Endothelial cell of umbilical vein (primary cell): Measurements from ENCODE around the gene RACGAP1. TPM values are rescaled to one million over a fixed set of nuclear protein-coding genes. Genes with fewer than 3 reads are reported as not detected.
A peak's percentile ranks its signal among the peaks of the same experiment; 100 is the strongest.

Experiments
- BruUV-seq: library from RNA; stranded (reverse); fragments of 400-500 nt; replicated peaks from 2 replicates; lab custom pipeline; 2021; lab: Mats Ljungman, UMichigan
- CTCF ChIA-PET: fragments of 300-600, 350-600 bp; sonication (Branson Sonifier 250); formaldehyde crosslinking; loops from one replicate; lab custom pipeline; 2021; ENCODE audit warnings: antibody characterized with exemption, inconsistent platforms; lab: Charles Lee
- POLR2A ChIA-PET: fragments of 300-600, 350-600 bp; sonication (Branson Sonifier 250); formaldehyde crosslinking; loops from one replicate; lab custom pipeline; 2021; ENCODE audit warnings: antibody characterized with exemption, inconsistent platforms; lab: Charles Lee
- DNase-seq: peaks from one replicate; pipeline ENCODE4 v3.0.0-alpha.2; 2011; ENCODE audit warnings: low read depth, low spot score
- FAIRE-seq: peaks from 2 replicates; lab custom pipeline; 2011; peaks lifted over from hg19 to GRCh38; lab: Jason Lieb, UNC
- H2AFZ ChIP-seq: 2 replicates; pipeline ENCODE4 v1.6.0; 2012; ENCODE audit warnings: low read depth, low read length, control low read depth, inconsistent platforms
- H3K27ac ChIP-seq: 2 replicates; pipeline ENCODE4 v1.5.1; 2011; ENCODE audit warnings: low read depth, mild to moderate bottlenecking, control low read depth, low read length, moderate library complexity; ENCODE audit not compliant: insufficient read depth
- H3K27me3 ChIP-seq, 2 experiments: 2 replicates each; pipeline versions ENCODE4 v1.6.0 to v1.6.1; 2011; ENCODE audit warnings: low read length in 2 of 2, mixed read lengths in 1 of 2; ENCODE audit not compliant: control insufficient read depth in 2 of 2, insufficient read depth in 2 of 2
- H3K36me3 ChIP-seq, 2 experiments: 2 replicates in 1 of 2; 3 replicates in 1 of 2; pipeline ENCODE4 v1.5.1; 2011; ENCODE audit warnings: low read length in 2 of 2, mild to moderate bottlenecking in 1 of 2, moderate library complexity in 1 of 2; ENCODE audit not compliant: control insufficient read depth in 2 of 2, insufficient read depth in 2 of 2; ENCODE audit errors: extremely low read depth in 1 of 2
- H3K4me1 ChIP-seq: 3 replicates; pipeline ENCODE4 v1.5.1; 2011; ENCODE audit warnings: mild to moderate bottlenecking, low read length; ENCODE audit not compliant: control insufficient read depth, insufficient read depth; ENCODE audit errors: extremely low read depth
- H3K4me2 ChIP-seq: 2 replicates; pipeline ENCODE4 v1.6.1; 2011; ENCODE audit warnings: low read length, control low read depth, mixed read lengths; ENCODE audit not compliant: insufficient read depth
- H3K4me3 ChIP-seq, 3 experiments: fragments of 200-600 bp in 1 of 3; sonication (generic), shearing (Covaris generic) in 1 of 3; replicated peaks in 1 of 3; 2 replicates each; pipeline ENCODE4 v1.5.1; 2011 to 2016; ENCODE audit warnings: control low read depth in 3 of 3, low read length in 3 of 3, mild to moderate bottlenecking in 2 of 3, inconsistent platforms in 1 of 3, low read depth in 1 of 3, moderate library complexity in 1 of 3; ENCODE audit not compliant: insufficient read depth in 1 of 3
- H3K79me2 ChIP-seq: 2 replicates; pipeline ENCODE4 v1.6.0; 2012; ENCODE audit warnings: low read length, inconsistent platforms; ENCODE audit not compliant: control insufficient read depth, insufficient read depth
- H3K9ac ChIP-seq: replicated peaks from 2 replicates; pipeline ENCODE3; 2011; ENCODE audit warnings: low read length, control low read depth; ENCODE audit not compliant: insufficient read depth; ENCODE audit errors: extremely low read depth
- H3K9me1 ChIP-seq: replicated peaks from 3 replicates; pipeline ENCODE4 v1.6.0; 2011; ENCODE audit warnings: mild to moderate bottlenecking, low read length; ENCODE audit not compliant: control insufficient read depth, insufficient read depth; ENCODE audit errors: extremely low read depth
- H3K9me3 ChIP-seq: replicated peaks from 2 replicates; pipeline ENCODE4 v1.5.1; 2012; ENCODE audit warnings: low read length, inconsistent platforms; ENCODE audit not compliant: control insufficient read depth, insufficient read depth
- H4K20me1 ChIP-seq: replicated peaks from 2 replicates; pipeline ENCODE3; 2011; ENCODE audit warnings: mild to moderate bottlenecking, low read length; ENCODE audit not compliant: control insufficient read depth, insufficient read depth; ENCODE audit errors: extremely low read depth
- EZH2 ChIP-seq: IDR thresholded peaks from 2 replicates; pipeline ENCODE4 v1.6.1; 2012; ENCODE audit warnings: borderline replicate concordance, low read depth, mild to moderate bottlenecking, moderate library complexity, low read length, inconsistent platforms; ENCODE audit not compliant: severe bottlenecking
- FOS ChIP-seq: IDR thresholded peaks from 2 replicates; pipeline ENCODE4 v1.6.1; 2011; ENCODE audit warnings: mild to moderate bottlenecking, low read length, moderate library complexity, borderline replicate concordance; ENCODE audit not compliant: insufficient read depth
- GATA2 ChIP-seq: IDR thresholded peaks from 2 replicates; pipeline ENCODE4 v1.7.0; 2011; ENCODE audit warnings: low read depth, mild to moderate bottlenecking, moderate library complexity, mixed read lengths, low read length; ENCODE audit not compliant: insufficient read length, insufficient read depth
- JUN ChIP-seq: IDR thresholded peaks from 2 replicates; pipeline ENCODE4 v1.6.1; 2011; ENCODE audit warnings: borderline replicate concordance, low read depth; ENCODE audit not compliant: insufficient read length, insufficient read depth
- MYC ChIP-seq: IDR thresholded peaks from one replicate; pipeline ENCODE4 v1.6.1; 2011; ENCODE audit warnings: mild to moderate bottlenecking, low read depth, low read length
- POLR2A ChIP-seq: IDR thresholded peaks from 2 replicates; pipeline ENCODE4 v1.6.1; 2012; ENCODE audit warnings: low read depth, mild to moderate bottlenecking, control low read depth, low read length
- POLR2AphosphoS5 ChIP-seq: IDR thresholded peaks from 2 replicates; pipeline ENCODE4 v1.6.1; 2012; ENCODE audit warnings: low read depth, mild to moderate bottlenecking, control low read depth, low read length, moderate library complexity; ENCODE audit not compliant: insufficient read depth
- dilution Hi-C: fragments of 300-500 bp; cut with MboI; formaldehyde crosslinking; loops from one replicate; pipeline ENCODE4 v1.15.0; 2019; ENCODE audit warnings: low sequenced_read_pairs; ENCODE audit not compliant: extremely low pct_ligation_motif_present
- intact Hi-C: fragments of 100-400 bp; cut with micrococcal nuclease; formaldehyde crosslinking; loops from one replicate; pipeline ENCODE4 v1.10.0; 2022
- polyA plus RNA-seq, 4 experiments: library from polyadenylated mRNA; depleted of rRNA in 3 of 4; stranded (reverse) in 3 of 4; unstranded in 1 of 4; fragments of >200 nt; gene quantifications; 2 replicates each; pipeline versions ENCODE4 v1.2.1 to v1.2.3, GENCODE V29; 2011 to 2012; ENCODE audit warnings: missing spikeins in 1 of 4
- total RNA-seq: library from RNA; stranded (reverse); gene quantifications from 2 replicates; pipeline ENCODE4 v1.2.3, GENCODE V29; 2021
- TF ChIP-seq, protein P1 (sequence below): IDR thresholded peaks from 2 replicates; pipeline ENCODE4 v1.6.1; 2011; ENCODE audit not compliant: insufficient read depth, insufficient read length
- TF ChIP-seq, protein P2 (sequence below), 2 donors: IDR thresholded peaks; 1 replicate in 1 of 2; 2 replicates in 1 of 2; pipeline ENCODE4 v1.5.1; 2011; ENCODE audit warnings: low read length in 2 of 2, mild to moderate bottlenecking in 2 of 2, moderate library complexity in 2 of 2, control low read depth in 1 of 2, inconsistent platforms in 1 of 2, low read depth in 1 of 2; ENCODE audit not compliant: insufficient read depth in 1 of 2; ENCODE audit errors: extremely low read depth in 1 of 2

The RACGAP1 gene
- total and polyA plus RNA-seq, 2 donors (not counting 3 experiments of a cell fraction or from before 2014, with no cell fraction given): 16.5 to 56.3 TPM

DNA sequence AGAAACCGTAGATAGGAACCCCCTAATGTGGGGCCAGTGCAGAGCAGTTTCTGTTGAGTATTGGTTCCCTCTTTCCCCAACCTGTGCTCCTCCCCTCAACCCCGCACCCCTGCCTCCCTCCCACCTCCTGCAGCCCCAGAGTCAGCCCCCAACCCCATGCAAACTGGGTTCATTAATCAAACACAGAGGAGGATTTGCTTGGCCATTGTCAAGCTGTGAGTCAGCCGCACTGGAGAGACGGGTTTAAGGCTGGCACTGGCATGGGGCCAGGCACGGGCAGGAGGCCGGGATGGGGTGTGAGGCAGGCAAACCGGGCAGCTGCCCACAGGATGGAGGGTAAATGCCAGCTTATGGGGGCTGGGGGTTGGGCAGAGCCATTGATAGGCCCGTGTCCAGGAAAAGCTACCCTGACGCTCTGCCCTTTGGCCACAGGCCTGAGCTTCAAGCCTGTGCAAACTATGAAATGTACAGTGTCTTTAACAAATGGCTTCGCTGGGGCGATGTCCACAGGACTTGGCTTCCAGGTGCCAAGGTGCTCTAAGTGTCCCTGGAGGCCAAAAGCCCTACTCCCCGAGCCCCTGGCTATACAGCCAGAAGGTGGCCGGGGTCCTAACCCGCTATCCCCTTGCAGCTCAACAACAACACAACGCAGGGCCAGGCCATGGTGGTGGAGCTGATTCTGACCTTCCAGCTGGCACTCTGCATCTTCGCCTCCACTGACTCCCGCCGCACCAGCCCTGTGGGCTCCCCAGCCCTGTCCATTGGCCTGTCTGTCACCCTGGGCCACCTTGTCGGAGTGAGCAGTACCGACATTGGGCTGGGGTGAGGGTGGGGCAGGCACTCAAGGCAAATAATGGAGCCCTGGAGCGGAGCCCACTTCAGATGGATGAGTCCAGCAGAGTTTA is 62.2 kb downstream of the RACGAP1 start:
- no TSS peak for BruUV-seq
- Histone ChIP-seq H3K9me1 (no peaks in the 10 kb centered on the region), H3K27ac (no peak overlapping the region), H3K9me3 (no peaks in the 10 kb centered on the region), H4K20me1 (no peaks in the 10 kb centered on the region), H3K4me1 (peaks cover 34% of the 10 kb centered on the region), H3K4me2 (no peak overlapping the region), H3K36me3 (no peaks in the 10 kb centered on the region), H3K79me2 (no peaks in the 10 kb centered on the region), H2AFZ (no peak overlapping the region), H3K9ac (no peak overlapping the region), H3K27me3 (peaks cover 2 to 4% of the 10 kb centered on the region in 2 experiments), H3K4me3 (no peak overlapping the region)
- dilution Hi-C loops (loop anchor here (25.0 kb wide), 1 partner anchor 99 kb away; the partner anchor contains the start of gene ASIC1), intact Hi-C loops (no loop called here)
- CTCF ChIA-PET: interaction anchor here (1.0 to 11.4 kb wide), 9 partner anchors 9 to 103 kb away, joined by 3 to 317 read pairs (median 8); no protein-coding TSS in a partner anchor
- DNase-seq: peak; percentile 57
- TF ChIP-seq, protein P1, sequence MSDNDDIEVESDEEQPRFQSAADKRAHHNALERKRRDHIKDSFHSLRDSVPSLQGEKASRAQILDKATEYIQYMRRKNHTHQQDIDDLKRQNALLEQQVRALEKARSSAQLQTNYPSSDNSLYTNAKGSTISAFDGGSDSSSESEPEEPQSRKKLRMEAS: no peak
- TF ChIP-seq FOS (peak; percentile 42), POLR2AphosphoS5 (no peak)
- peak; percentile 47 for FAIRE-seq
- POLR2A ChIA-PET: interaction anchor here (0.6 to 1.2 kb wide), 3 partner anchors 122 to 249 kb away, joined by 3 read pairs; partner anchors contain the start of gene SMARCD1

DNA sequence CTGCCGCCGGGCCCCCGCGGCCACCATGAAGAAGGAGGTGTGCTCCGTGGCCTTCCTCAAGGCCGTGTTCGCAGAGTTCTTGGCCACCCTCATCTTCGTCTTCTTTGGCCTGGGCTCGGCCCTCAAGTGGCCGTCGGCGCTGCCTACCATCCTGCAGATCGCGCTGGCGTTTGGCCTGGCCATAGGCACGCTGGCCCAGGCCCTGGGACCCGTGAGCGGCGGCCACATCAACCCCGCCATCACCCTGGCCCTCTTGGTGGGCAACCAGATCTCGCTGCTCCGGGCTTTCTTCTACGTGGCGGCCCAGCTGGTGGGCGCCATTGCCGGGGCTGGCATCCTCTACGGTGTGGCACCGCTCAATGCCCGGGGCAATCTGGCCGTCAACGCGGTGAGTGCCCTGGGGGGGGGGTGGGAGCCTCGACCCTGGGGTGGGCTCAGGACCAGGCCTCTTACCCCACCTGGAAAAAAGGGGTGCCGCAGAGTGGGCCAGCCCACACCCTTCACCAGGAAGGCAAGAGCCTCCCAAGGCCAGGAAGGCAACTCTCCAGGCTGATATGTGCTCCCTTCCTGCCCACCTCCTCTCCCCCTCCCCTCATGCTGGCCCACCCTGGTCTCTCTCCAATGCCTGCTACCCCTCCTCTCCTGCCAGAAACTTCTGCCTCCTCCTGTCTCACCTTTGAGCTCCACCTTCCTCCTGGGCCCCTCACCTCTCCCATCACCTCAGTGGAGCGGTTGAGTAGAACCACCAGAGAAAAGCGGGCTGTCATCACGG is 63.1 kb downstream of the RACGAP1 start:
- no peak for FAIRE-seq
- no TSS peak for BruUV-seq
- intact Hi-C loops: no loop called here

More for the DNA sequence above, 63.1 kb downstream of the RACGAP1 start:
- H3K27ac ChIP-seq: no peak overlapping the region
- H3K9ac ChIP-seq: no peak overlapping the region
- POLR2A ChIA-PET: no interaction called here
- TF ChIP-seq MYC (no peak), POLR2A (no peak), EZH2 (no peak), JUN (no peak), GATA2 (no peak), FOS (no peak), POLR2AphosphoS5 (no peak)
- TF ChIP-seq, protein P2, sequence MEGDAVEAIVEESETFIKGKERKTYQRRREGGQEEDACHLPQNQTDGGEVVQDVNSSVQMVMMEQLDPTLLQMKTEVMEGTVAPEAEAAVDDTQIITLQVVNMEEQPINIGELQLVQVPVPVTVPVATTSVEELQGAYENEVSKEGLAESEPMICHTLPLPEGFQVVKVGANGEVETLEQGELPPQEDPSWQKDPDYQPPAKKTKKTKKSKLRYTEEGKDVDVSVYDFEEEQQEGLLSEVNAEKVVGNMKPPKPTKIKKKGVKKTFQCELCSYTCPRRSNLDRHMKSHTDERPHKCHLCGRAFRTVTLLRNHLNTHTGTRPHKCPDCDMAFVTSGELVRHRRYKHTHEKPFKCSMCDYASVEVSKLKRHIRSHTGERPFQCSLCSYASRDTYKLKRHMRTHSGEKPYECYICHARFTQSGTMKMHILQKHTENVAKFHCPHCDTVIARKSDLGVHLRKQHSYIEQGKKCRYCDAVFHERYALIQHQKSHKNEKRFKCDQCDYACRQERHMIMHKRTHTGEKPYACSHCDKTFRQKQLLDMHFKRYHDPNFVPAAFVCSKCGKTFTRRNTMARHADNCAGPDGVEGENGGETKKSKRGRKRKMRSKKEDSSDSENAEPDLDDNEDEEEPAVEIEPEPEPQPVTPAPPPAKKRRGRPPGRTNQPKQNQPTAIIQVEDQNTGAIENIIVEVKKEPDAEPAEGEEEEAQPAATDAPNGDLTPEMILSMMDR (IDR thresholded peaks at IDR 0.05; ENCODE audit: extremely low read depth in 1 of 2, insufficient read depth in 1 of 2, low read depth in 1 of 2, low read length in 2 of 2): no peak
- TF ChIP-seq, protein P1: no peak
- H3K9me3 ChIP-seq: no peaks in the 10 kb centered on the region
- H3K4me1 ChIP-seq: peaks cover 31% of the 10 kb centered on the region
- H3K9me1 ChIP-seq: no peaks in the 10 kb centered on the region
- no peaks in the 10 kb centered on the region for H4K20me1 ChIP-seq
- no peak overlapping the region for H3K4me2 ChIP-seq
- no peak for DNase-seq
- H3K27me3 ChIP-seq: no peaks in the 10 kb centered on the region
- no peak overlapping the region for H3K4me3 ChIP-seq
- dilution Hi-C loops: loop anchor here (25.0 kb wide), 1 partner anchor 100 kb away; the partner anchor contains the start of gene ASIC1
- no peaks in the 10 kb centered on the region for H3K79me2 ChIP-seq
- H3K36me3 ChIP-seq: no peaks in the 10 kb centered on the region
- CTCF ChIA-PET: interaction anchor here (0.7 to 11.4 kb wide), 9 partner anchors 12 to 104 kb away, joined by 3 to 317 read pairs (median 10); no protein-coding TSS in a partner anchor
- no peak overlapping the region for H2AFZ ChIP-seq
